Measurements from ENCODE around the gene SMIM27. TPM values are rescaled to one million over a fixed set of nuclear protein-coding genes. Genes with fewer than 3 reads are reported as not detected.

Gene SMIM27
- total and polyA plus RNA-seq, 2 of the 8 experiments (the other 6 are each of a cell fraction or from before 2014, with no cell fraction given): 3.6 to 18.1 TPM

DNA sequence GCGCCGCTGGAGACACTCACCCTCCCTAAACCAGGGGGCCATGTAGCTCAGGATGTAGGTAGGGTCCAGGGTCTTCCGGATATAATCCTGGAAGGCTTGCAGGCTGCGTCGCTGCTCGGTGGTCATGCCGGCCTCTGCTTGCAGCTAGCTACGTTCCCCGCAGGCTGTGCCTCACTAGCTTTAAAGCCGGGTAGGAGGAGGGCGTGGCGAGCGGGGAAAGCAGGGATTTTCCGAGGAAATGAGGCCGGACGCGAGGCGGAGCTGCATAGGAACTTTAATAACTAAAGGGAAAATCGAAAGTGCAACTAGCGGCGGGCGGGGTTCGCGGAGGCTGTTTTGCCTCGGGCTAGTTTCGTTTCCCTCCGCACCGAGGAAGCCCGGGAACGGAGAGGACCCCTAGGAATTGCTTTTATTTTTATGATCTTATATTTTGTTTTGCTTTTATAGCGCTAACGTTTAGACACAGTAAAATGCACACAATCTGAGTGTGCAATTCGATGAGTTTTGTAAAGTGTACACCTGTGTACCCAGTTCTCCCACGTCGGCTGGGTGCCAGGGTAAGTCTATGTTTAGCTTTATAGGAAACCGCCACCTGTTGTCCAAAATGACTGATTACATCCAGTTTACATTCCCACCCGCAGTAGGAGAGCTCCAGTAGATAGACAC, 26.0 kb upstream of the SMIM27 start, which contains the start of gene RIGI (continued):
- TF ChIP-seq USF2 (IDR thresholded peaks at IDR 0.05; ENCODE audit: low read length) (no peak), KDM1A (IDR thresholded peaks at IDR 0.05; ENCODE audit: borderline replicate concordance, low read length) (no peak), CHD1 (IDR thresholded peaks at IDR 0.05; ENCODE audit: low read depth, low read length) (no peak), JUND (IDR thresholded peaks at IDR 0.05; ENCODE audit: low read length) (no peak), SUZ12 (IDR thresholded peaks at IDR 0.05; ENCODE audit: low read length) (no peak), FOSL1 (IDR thresholded peaks at IDR 0.05; ENCODE audit: insufficient read depth, low read depth, low read length) (no peak), HDAC2 (IDR thresholded peaks at IDR 0.05; ENCODE audit: borderline replicate concordance in 1 of 2, low read depth in 2 of 2, low read length in 2 of 2) (peak in 1 of 2 experiments; percentile 47; a peak in 1 of 4 replicates), KDM5A (IDR thresholded peaks at IDR 0.05; ENCODE audit: low read length) (no peak), CBX5 (IDR thresholded peaks at IDR 0.05; ENCODE audit: low read depth, low read length) (no peak), RNF2 (IDR thresholded peaks at IDR 0.05; ENCODE audit: borderline replicate concordance, low read depth, low read length, missing control alignments, poor library complexity, severe bottlenecking) (no peak), GABPA (IDR thresholded peaks at IDR 0.05; ENCODE audit: borderline replicate concordance, insufficient read depth, low read length) (no peak), RFX5 (IDR thresholded peaks at IDR 0.05; ENCODE audit: borderline replicate concordance, low read depth, low read length) (no peak), RAD21 (IDR thresholded peaks at IDR 0.05 in 1 of 2, conservative IDR thresholded peaks at IDR 0.05 in 1 of 2; ENCODE audit: low read depth in 2 of 2, low read length in 2 of 2) (peak; percentile 45 to 59), POU5F1 (IDR thresholded peaks at IDR 0.05; ENCODE audit: low read depth, low read length) (no peak), SIX5 (IDR thresholded peaks at IDR 0.05; ENCODE audit: low read depth, low read length) (no peak), MAFK (IDR thresholded peaks at IDR 0.05; ENCODE audit: low read depth, low read length) (no peak), EGR1 (IDR thresholded peaks at IDR 0.05; ENCODE audit: borderline replicate concordance, low read depth, low read length) (no peak), EZH2 (IDR thresholded peaks at IDR 0.05; ENCODE audit: low read depth, low read length, severe bottlenecking) (no peak)
- TF ChIP-seq, protein P1, sequence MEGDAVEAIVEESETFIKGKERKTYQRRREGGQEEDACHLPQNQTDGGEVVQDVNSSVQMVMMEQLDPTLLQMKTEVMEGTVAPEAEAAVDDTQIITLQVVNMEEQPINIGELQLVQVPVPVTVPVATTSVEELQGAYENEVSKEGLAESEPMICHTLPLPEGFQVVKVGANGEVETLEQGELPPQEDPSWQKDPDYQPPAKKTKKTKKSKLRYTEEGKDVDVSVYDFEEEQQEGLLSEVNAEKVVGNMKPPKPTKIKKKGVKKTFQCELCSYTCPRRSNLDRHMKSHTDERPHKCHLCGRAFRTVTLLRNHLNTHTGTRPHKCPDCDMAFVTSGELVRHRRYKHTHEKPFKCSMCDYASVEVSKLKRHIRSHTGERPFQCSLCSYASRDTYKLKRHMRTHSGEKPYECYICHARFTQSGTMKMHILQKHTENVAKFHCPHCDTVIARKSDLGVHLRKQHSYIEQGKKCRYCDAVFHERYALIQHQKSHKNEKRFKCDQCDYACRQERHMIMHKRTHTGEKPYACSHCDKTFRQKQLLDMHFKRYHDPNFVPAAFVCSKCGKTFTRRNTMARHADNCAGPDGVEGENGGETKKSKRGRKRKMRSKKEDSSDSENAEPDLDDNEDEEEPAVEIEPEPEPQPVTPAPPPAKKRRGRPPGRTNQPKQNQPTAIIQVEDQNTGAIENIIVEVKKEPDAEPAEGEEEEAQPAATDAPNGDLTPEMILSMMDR (IDR thresholded peaks at IDR 0.05; ENCODE audit: control extremely low read depth in 1 of 3, insufficient read depth in 1 of 3, low read depth in 1 of 3, low read length in 3 of 3): peak in 2 of 3 experiments; percentile 36 to 59; a peak in 2 of 4 replicates

Data from H1 (cell line).